Measurements from ENCODE around the gene PTPRM. TPM values are rescaled to one million over a fixed set of nuclear protein-coding genes. Genes with fewer than 3 reads are reported as not detected.

PTPRM gene
- total and polyA plus RNA-seq, 2 of the 4 experiments (the other 2 are of a cell fraction), result 28.3 to 51.2 TPM

- POLR2A ChIA-PET (ENCODE audit: unreplicated experiment), result no interaction called here
- no peak for DNase-seq
- intact Hi-C loops (cut with micrococcal nuclease), result no loop called here
Observed at GRCh38 chr18:8358033-8358765, 791.1 kb downstream of the PTPRM start.

More at GRCh38 chr18:8358033-8358765, 791.1 kb downstream of the PTPRM start:
- H3K79me1 ChIP-seq (ENCODE audit: low read depth in 1 of 2, low read length in 2 of 2), result no peaks in the 10 kb centered on the region
- H2AK9ac ChIP-seq (replicated peaks; ENCODE audit: low read depth, low read length, poor library complexity), result no peak overlapping the region
- ATAC-seq (ENCODE audit: low read depth), result no peak
- H3K14ac ChIP-seq (replicated peaks; ENCODE audit: low read depth, low read length), result no peak overlapping the region
- H3K9me1 ChIP-seq (ENCODE audit: insufficient read depth, low read length), result no peaks in the 10 kb centered on the region
- no peak overlapping the region for H2BK20ac ChIP-seq (ENCODE audit: low read depth, low read length)
- no peak overlapping the region for H3K18ac ChIP-seq (ENCODE audit: low read depth, low read length)
- WGBS, 2 experiments (ENCODE audit: extremely low coverage in 2 of 2, insufficient read length in 1 of 2), result 88% methylated on average over 1 of the region's 6 CpGs; no CpG with 5 or more reads in 1 of the 2 experiments
- in situ Hi-C loops (cut with MboI; ENCODE audit: low sequenced_read_pairs), result no loop called here
- no peak for TF ChIP-seq RCOR1 (IDR thresholded peaks at IDR 0.05; ENCODE audit: insufficient replicate concordance, low read length)
- TF ChIP-seq NFE2L2 (IDR thresholded peaks at IDR 0.05; ENCODE audit: low read depth, low read length), result no peak
- TF ChIP-seq FOS (IDR thresholded peaks at IDR 0.05; ENCODE audit: low read depth, low read length), result no peak
- no peak for TF ChIP-seq MAZ (IDR thresholded peaks at IDR 0.05; ENCODE audit: borderline replicate concordance, low read depth, low read length)
- TF ChIP-seq POLR2A (IDR thresholded peaks at IDR 0.05; ENCODE audit: low read depth, low read length), result no peak
- no peak for TF ChIP-seq BHLHE40 (IDR thresholded peaks at IDR 0.05; ENCODE audit: low read depth, low read length)
- no peak for TF ChIP-seq SMC3 (IDR thresholded peaks at IDR 0.05; ENCODE audit: low read depth, low read length)
- no peak for TF ChIP-seq CEBPB (IDR thresholded peaks at IDR 0.05; ENCODE audit: low read depth, low read length)
- TF ChIP-seq, protein P1, sequence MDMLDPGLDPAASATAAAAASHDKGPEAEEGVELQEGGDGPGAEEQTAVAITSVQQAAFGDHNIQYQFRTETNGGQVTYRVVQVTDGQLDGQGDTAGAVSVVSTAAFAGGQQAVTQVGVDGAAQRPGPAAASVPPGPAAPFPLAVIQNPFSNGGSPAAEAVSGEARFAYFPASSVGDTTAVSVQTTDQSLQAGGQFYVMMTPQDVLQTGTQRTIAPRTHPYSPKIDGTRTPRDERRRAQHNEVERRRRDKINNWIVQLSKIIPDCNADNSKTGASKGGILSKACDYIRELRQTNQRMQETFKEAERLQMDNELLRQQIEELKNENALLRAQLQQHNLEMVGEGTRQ (IDR thresholded peaks at IDR 0.05; ENCODE audit: low read depth, low read length), result no peak
- no peak for TF ChIP-seq MXI1 (IDR thresholded peaks at IDR 0.05; ENCODE audit: borderline replicate concordance, low read depth, low read length)
- no peak for TF ChIP-seq MAFK (IDR thresholded peaks at IDR 0.05; ENCODE audit: low read depth, low read length)
- H3K9me3 ChIP-seq (ENCODE audit: control insufficient read depth, insufficient read depth, low read length), result no peaks in the 10 kb centered on the region
- H3K27ac ChIP-seq (ENCODE audit: insufficient read depth, low read length), result no peak overlapping the region
- no peak overlapping the region for H4K91ac ChIP-seq (ENCODE audit: insufficient read depth, low read depth, low read length)
- dilution Hi-C loops (cut with HindIII; ENCODE audit: low sequenced_read_pairs, unreplicated experiment), result no loop called here
- H2BK120ac ChIP-seq (ENCODE audit: low read depth, low read length), result no peak overlapping the region
- no peak overlapping the region for H4K5ac ChIP-seq (ENCODE audit: low read depth, low read length)
- H2AFZ ChIP-seq (replicated peaks; ENCODE audit: low read length, poor library complexity), result no peak overlapping the region
- no peak overlapping the region for H2BK5ac ChIP-seq (ENCODE audit: low read depth, low read length, poor library complexity, severe bottlenecking)
- no peak overlapping the region for H3K4ac ChIP-seq (ENCODE audit: low read depth, low read length)
- CTCF ChIA-PET, result no interaction called here
- no peak overlapping the region for H3K56ac ChIP-seq (ENCODE audit: extremely low read depth, insufficient read depth, low read length)
- no peak overlapping the region for H3K4me2 ChIP-seq (ENCODE audit: low read depth, low read length)
- H3K36me3 ChIP-seq (ENCODE audit: control insufficient read depth, insufficient read depth, low read length), result no peaks in the 10 kb centered on the region
- H2AK5ac ChIP-seq (ENCODE audit: low read depth, low read length), result no peak overlapping the region
- no peak overlapping the region for H3K23ac ChIP-seq (ENCODE audit: low read depth, low read length)
- no peaks in the 10 kb centered on the region for H3K27me3 ChIP-seq (ENCODE audit: control insufficient read depth, insufficient read depth, low read length)
- H4K20me1 ChIP-seq (ENCODE audit: insufficient read depth, low read length), result no peaks in the 10 kb centered on the region
- H3K4me3 ChIP-seq (ENCODE audit: insufficient read depth, low read depth, low read length), result no peak overlapping the region
- H2BK15ac ChIP-seq (ENCODE audit: low read depth, low read length), result no peak overlapping the region
- H4K8ac ChIP-seq (ENCODE audit: low read depth in 2 of 2, low read length in 2 of 2), result no peak overlapping the region
- H3K9ac ChIP-seq (ENCODE audit: low read depth, low read length), result no peak overlapping the region
- no peaks in the 10 kb centered on the region for H3K4me1 ChIP-seq (ENCODE audit: control insufficient read depth, insufficient read depth, low read length)
- no TSS peak for BruUV-seq (replicated peaks)
